Activated CD8-positive, alpha-beta memory T cell treated with anti-CD3 and anti-CD28 coated beads, Interleukin-2, amount 50 U/mL, for 48 hours (primary cell): ENCODE results near the gene TBC1D2.
"Not testable (repeated sequence)": the region's sequence is repeated elsewhere in the genome, so short reads cannot be mapped to it uniquely, and the experiment has no call there.

Experiments used
- DNase-seq: peaks from one replicate; pipeline ENCODE4 v3.0.0-alpha.2; 2020

Gene TBC1D2

GRCh38 chr9:98269652-98270051 lies 14.2 kb upstream of the TBC1D2 start:
- not testable (repeated sequence) for DNase-seq

- DNase-seq = not testable (repeated sequence)
Observed at GRCh38 chr9:98267556-98267955, 12.1 kb upstream of the TBC1D2 start.

- DNase-seq = no peak
Observed at GRCh38 chr9:98264516-98264915, 9.1 kb upstream of the TBC1D2 start.

- peak; percentile 81 for DNase-seq
Observed at GRCh38 chr9:98263482-98264357, 8.3 kb upstream of the TBC1D2 start.

- DNase-seq = no peak
Observed at GRCh38 chr9:98263080-98263479, 7.6 kb upstream of the TBC1D2 start.

GRCh38 chr9:98262056-98262455 lies 6.6 kb upstream of the TBC1D2 start:
- no peak for DNase-seq

GRCh38 chr9:98260635-98261034 lies 5.2 kb upstream of the TBC1D2 start:
- DNase-seq = no peak

- DNase-seq = no peak
Observed at GRCh38 chr9:98259791-98260190, 4.3 kb upstream of the TBC1D2 start.

- no peak for DNase-seq
Observed at GRCh38 chr9:98256756-98257155, 1.3 kb upstream of the TBC1D2 start.

GRCh38 chr9:98255061-98255577 lies 330 bp downstream of the TBC1D2 start:
- no peak for DNase-seq

GRCh38 chr9:98254228-98255060 lies 1.0 kb downstream of the TBC1D2 start:
- DNase-seq = no peak

- no peak for DNase-seq
Observed at GRCh38 chr9:98253565-98253964, 1.9 kb downstream of the TBC1D2 start.

GRCh38 chr9:98251551-98251950 lies 3.9 kb downstream of the TBC1D2 start:
- DNase-seq = no peak

- no peak for DNase-seq
Observed at GRCh38 chr9:98249771-98250170, 5.7 kb downstream of the TBC1D2 start.

GRCh38 chr9:98248737-98249474 lies 6.5 kb downstream of the TBC1D2 start:
- no peak for DNase-seq

- no peak for DNase-seq
Observed at GRCh38 chr9:98247831-98248657, 7.4 kb downstream of the TBC1D2 start.

GRCh38 chr9:98242426-98242825 lies 13.0 kb downstream of the TBC1D2 start:
- no peak for DNase-seq

- no peak for DNase-seq
Observed at GRCh38 chr9:98241357-98242300, 13.8 kb downstream of the TBC1D2 start.

GRCh38 chr9:98240475-98240874 lies 15.0 kb downstream of the TBC1D2 start:
- DNase-seq = no peak

- DNase-seq = no peak
Observed at GRCh38 chr9:98236901-98237487, 18.5 kb downstream of the TBC1D2 start.
